HepG2 (cell line): ENCODE measurements around the gene TIAM2. TPM values are rescaled to one million over a fixed set of nuclear protein-coding genes. Genes with fewer than 3 reads are reported as not detected.

Source experiments
- ATAC-seq: fragments of 200-7000 bp; cut with Tn5 transposase; 3 replicates; pipeline ENCODE4 v1.9.1; 2020; ENCODE audit warnings: mild to moderate bottlenecking, moderate library complexity
- BruUV-seq: library from RNA; stranded (reverse); fragments of 400-500 nt; replicated peaks from 2 replicates; lab custom pipeline; 2021; lab: Mats Ljungman, UMichigan
- CTCF ChIA-PET: fragments of 300-600 bp; formaldehyde crosslinking; extraction: SDS; loops from one replicate; lab custom pipeline; 2021; ENCODE audit warnings: low total read pairs, inconsistent platforms, low intra/inter-chr PET ratio; lab: Yijun Ruan, JAX
- POLR2A ChIA-PET: fragments of 350-600 bp; sonication (Branson Sonifier 250); formaldehyde crosslinking; loops from one replicate; lab custom pipeline; 2020; ENCODE audit warnings: antibody characterized with exemption, inconsistent platforms; lab: Yijun Ruan, JAX
- DNase-seq: peaks from one replicate; pipeline ENCODE4 v3.0.0-alpha.2; 2015; ENCODE audit warnings: low spot score
- FAIRE-seq: peaks from 3 replicates; lab custom pipeline; 2011; peaks lifted over from hg19 to GRCh38; lab: Jason Lieb, UNC
- H2AFZ ChIP-seq: one replicate; pipeline ENCODE4 v1.6.1; 2011; ENCODE audit warnings: low read length, inconsistent platforms
- H3K27ac ChIP-seq: fragments of 300-600 bp; 3 replicates; pipeline ENCODE4 v1.8.0; 2011; ENCODE audit warnings: mixed run types, mild to moderate bottlenecking, mixed read lengths, low read length, inconsistent platforms; ENCODE audit not compliant: insufficient read depth; ENCODE audit errors: extremely low read length
- H3K27me3 ChIP-seq, 2 experiments: fragments of 200-600 bp in 1 of 2; 2 replicates in 1 of 2; 3 replicates in 1 of 2; pipeline versions ENCODE4 v1.6.0 to v1.8.0; 2011; ENCODE audit warnings: low read length in 2 of 2, mild to moderate bottlenecking in 2 of 2, moderate library complexity in 2 of 2, inconsistent platforms in 1 of 2; ENCODE audit not compliant: insufficient read depth in 2 of 2, control insufficient read depth in 1 of 2
- H3K36me3 ChIP-seq, 2 experiments: fragments of 200-600 bp in 1 of 2; replicated peaks in 1 of 2; 2 replicates in 1 of 2; 3 replicates in 1 of 2; pipeline versions ENCODE4 v1.5.1 to v1.8.0; 2011; ENCODE audit warnings: low read length in 2 of 2, inconsistent platforms in 1 of 2; ENCODE audit not compliant: insufficient read depth in 2 of 2, control insufficient read depth in 1 of 2
- H3K4me1 ChIP-seq: 2 replicates; pipeline ENCODE4 v1.5.1; 2012; ENCODE audit warnings: low read length, inconsistent platforms; ENCODE audit not compliant: insufficient read depth
- H3K4me2 ChIP-seq: 2 replicates; pipeline ENCODE4 v1.6.0; 2011; ENCODE audit warnings: low read depth, low read length, inconsistent platforms
- H3K4me3 ChIP-seq, 3 experiments: fragments of 200-600 bp in 1 of 3; sonication (generic), shearing (Covaris generic) in 1 of 3; replicated peaks in 1 of 3; 2 replicates each; pipeline ENCODE4 v1.5.1; 2011 to 2016; ENCODE audit warnings: low read length in 3 of 3, inconsistent platforms in 2 of 3, low read depth in 2 of 3, mild to moderate bottlenecking in 2 of 3, control low read depth in 1 of 3, mixed read lengths in 1 of 3; ENCODE audit not compliant: insufficient read depth in 1 of 3
- H3K79me2 ChIP-seq: one replicate; pipeline ENCODE4 v1.6.1; 2011; ENCODE audit warnings: low read length, inconsistent platforms; ENCODE audit not compliant: insufficient read depth
- H3K9ac ChIP-seq: 2 replicates; pipeline ENCODE4 v1.6.0; 2011; ENCODE audit warnings: mild to moderate bottlenecking, low read depth, low read length, inconsistent platforms; ENCODE audit not compliant: insufficient read depth
- H3K9me3 ChIP-seq: 2 replicates; pipeline ENCODE4 v1.5.1; 2012; ENCODE audit warnings: mild to moderate bottlenecking, low read length
- H4K20me1 ChIP-seq: 2 replicates; pipeline ENCODE4 v1.6.0; 2011; ENCODE audit warnings: inconsistent platforms, mild to moderate bottlenecking, low read length, moderate library complexity; ENCODE audit not compliant: insufficient read depth
- ATF7 ChIP-seq, 2 experiments: fragments of 450-650 bp in 1 of 2; sonication (generic) in 1 of 2; formaldehyde crosslinking in 1 of 2; IDR thresholded peaks; 2 replicates each; pipeline versions ENCODE4 v1.4.0 to v1.6.1; 2016 to 2020; ENCODE audit warnings: antibody characterized with exemption in 1 of 2, mild to moderate bottlenecking in 1 of 2, missing genetic modification reagents in 1 of 2
- BCL6 ChIP-seq: IDR thresholded peaks from 2 replicates; pipeline ENCODE4 v1.6.1; 2016; ENCODE audit warnings: missing genetic modification reagents, missing compliant biosample characterization
- CBX2 ChIP-seq, 2 experiments: fragments of 200-600 bp in 1 of 2; sonication (generic); formaldehyde crosslinking in 1 of 2; IDR thresholded peaks; 2 replicates each; pipeline versions ENCODE4 v1.7.0 to v1.8.1; 2018 to 2022; ENCODE audit warnings: low read depth in 2 of 2, low read length in 1 of 2, mild to moderate bottlenecking in 1 of 2, missing genetic modification reagents in 1 of 2
- CENPT ChIP-seq: sonication (generic); formaldehyde crosslinking; IDR thresholded peaks from 2 replicates; pipeline ENCODE4 v1.8.0; 2022; ENCODE audit warnings: low read depth, mild to moderate bottlenecking, moderate library complexity, missing genetic modification reagents
- KDM4B ChIP-seq: sonication (generic); formaldehyde crosslinking; IDR thresholded peaks from 2 replicates; pipeline ENCODE4 v1.4.0; 2020; ENCODE audit warnings: missing genetic modification reagents
- MATR3 ChIP-seq: sonication (generic); formaldehyde crosslinking; IDR thresholded peaks from 2 replicates; pipeline ENCODE4 v1.4.0; 2020; ENCODE audit warnings: missing genetic modification reagents
- MAX ChIP-seq: IDR thresholded peaks from 2 replicates; pipeline ENCODE4 v1.6.1; 2012; ENCODE audit warnings: inconsistent platforms
- MTF1 ChIP-seq: sonication (generic); formaldehyde crosslinking; IDR thresholded peaks from 2 replicates; pipeline ENCODE4 v1.5.0; 2020; ENCODE audit warnings: missing genetic modification reagents
- REXO4 ChIP-seq: sonication (generic); formaldehyde crosslinking; IDR thresholded peaks from 2 replicates; pipeline ENCODE4 v1.8.0; 2022; ENCODE audit warnings: missing genetic modification reagents, mild to moderate bottlenecking, borderline replicate concordance
- RFX5 ChIP-seq: IDR thresholded peaks from 2 replicates; pipeline ENCODE4 v1.6.1; 2011; ENCODE audit warnings: low read depth, low read length, improper control_type of control experiment
- SRF ChIP-seq: IDR thresholded peaks from 2 replicates; pipeline ENCODE4 v1.6.1; 2011; ENCODE audit warnings: mild to moderate bottlenecking, low read depth, low read length, moderate library complexity
- ZBTB1 ChIP-seq: sonication (generic); formaldehyde crosslinking; IDR thresholded peaks from 2 replicates; pipeline ENCODE4 v1.4.0; 2020; ENCODE audit warnings: missing genetic modification reagents, borderline replicate concordance
- ZNF124 ChIP-seq: sonication (generic); formaldehyde crosslinking; IDR thresholded peaks from 2 replicates; pipeline ENCODE4 v1.4.0; 2020; ENCODE audit warnings: missing genetic modification reagents
- ZNF256 ChIP-seq: sonication (generic); formaldehyde crosslinking; conservative IDR thresholded peaks from 2 replicates; pipeline ENCODE4 v1.4.0; 2020; ENCODE audit warnings: missing genetic modification reagents
- ZNF335 ChIP-seq: sonication (generic); formaldehyde crosslinking; IDR thresholded peaks from 2 replicates; pipeline ENCODE4 v1.4.0; 2020; ENCODE audit warnings: missing genetic modification reagents
- ZNF556 ChIP-seq: sonication (generic); formaldehyde crosslinking; IDR thresholded peaks from 2 replicates; pipeline ENCODE4 v1.4.0; 2020; ENCODE audit warnings: mild to moderate bottlenecking, missing genetic modification reagents, borderline replicate concordance
- ZNF879 ChIP-seq: sonication (generic); formaldehyde crosslinking; IDR thresholded peaks from 2 replicates; pipeline ENCODE4 v1.8.1; 2023; ENCODE audit warnings: missing genetic modification reagents
- WGBS: methylation state at CpG from one replicate; pipeline ENCODE4 v1.1.6; 2017; ENCODE audit warnings: low lambda C conversion rate; 5-methylcytosine and 5-hydroxymethylcytosine counted together
- in situ Hi-C: cut with HindIII; loops from 2 replicates; pipeline ENCODE4 v1.10.0; 2017; ENCODE audit warnings: low pct_unique_long_range_greater_than_20kb; ENCODE audit not compliant: extremely low pct_ligation_motif_present
- intact Hi-C: fragments of 100-400 bp; cut with micrococcal nuclease; formaldehyde crosslinking; loops from one replicate; pipeline ENCODE4 v1.10.0; 2022; ENCODE audit not compliant: unreplicated experiment
- polyA plus RNA-seq, 8 experiments: library from polyadenylated mRNA; depleted of rRNA in 3 of 8; stranded (reverse) in 7 of 8; unstranded in 1 of 8; fragments of >200 nt; fragmentation: Illumina TruSeq in 4 of 8; extraction: Trizol in 4 of 8; gene quantifications; 2 replicates each; pipeline versions ENCODE4 v1.2.1 to v1.2.3, GENCODE V29; 2011 to 2016; ENCODE audit warnings: low read depth in 4 of 8, missing spikeins in 1 of 8, mixed read lengths in 1 of 8; ENCODE audit not compliant: insufficient read depth in 1 of 8
- total RNA-seq, 5 experiments: library from RNA; depleted of rRNA; stranded (reverse); fragments of >200 nt; fragmentation: Illumina TruSeq; extraction: Trizol; gene quantifications; 2 replicates each; pipeline ENCODE4 v1.2.3, GENCODE V29; 2016; ENCODE audit warnings: low read depth in 1 of 5

TIAM2 gene
- total and polyA plus RNA-seq, 2 of the 13 experiments (the other 11 are each of a cell fraction or from before 2014, with no cell fraction given), result 4.1 to 4.5 TPM

DNA sequence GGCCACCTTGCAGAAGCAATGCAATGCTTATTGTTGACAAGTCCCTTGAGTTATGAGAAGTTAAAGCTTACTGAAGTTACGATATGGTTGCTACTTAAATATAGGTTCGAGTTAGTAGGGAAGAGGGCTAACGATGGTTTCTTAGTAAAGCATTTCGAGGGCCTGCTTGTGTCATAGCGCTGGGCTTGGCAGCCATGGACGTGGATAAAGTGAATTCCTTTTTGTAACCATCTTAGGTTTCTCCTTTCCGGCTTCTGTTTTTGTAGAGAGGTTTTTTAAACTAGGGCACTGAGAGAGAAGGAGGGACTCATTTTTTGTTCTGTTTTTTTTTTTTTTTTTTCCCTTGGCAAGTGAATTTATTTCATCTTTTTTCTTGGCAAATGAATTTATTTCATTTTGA is 27.6 kb downstream of the TIAM2 start:
- Histone ChIP-seq H3K4me2 (no peak overlapping the region), H3K27me3 (no peaks in the 10 kb centered on the region), H2AFZ (no peak overlapping the region), H3K4me1 (peaks cover 9% of the 10 kb centered on the region), H3K27ac (no peak overlapping the region), H3K4me3 (no peak overlapping the region), H3K79me2 (no peaks in the 10 kb centered on the region), H3K9me3 (no peaks in the 10 kb centered on the region), H3K9ac (no peak overlapping the region), H3K36me3 (no peaks in the 10 kb centered on the region), H4K20me1 (no peaks in the 10 kb centered on the region)
- FAIRE-seq (no peak), DNase-seq (no peak), ATAC-seq (no peak)
- CTCF ChIA-PET, result no interaction called here
- intact Hi-C loops (no loop called here), in situ Hi-C loops (no loop called here)
- WGBS, result 81% methylated on average over 7 of the region's 7 CpGs
- TF ChIP-seq RFX5 (no peak), ZNF124 (CRISPR knock-in tag) (no peak), KDM4B (CRISPR knock-in tag) (no peak), ZNF556 (no peak), MTF1 (CRISPR knock-in tag) (no peak), CENPT (no peak), ZNF879 (CRISPR knock-in tag) (no peak)
- BruUV-seq, result no TSS peak
- POLR2A ChIA-PET, result no interaction called here

- no peak overlapping the region for H3K27ac ChIP-seq
- H4K20me1 ChIP-seq, result no peaks in the 10 kb centered on the region
- H2AFZ ChIP-seq, result no peak overlapping the region
- ChIA-PET CTCF (no interaction called here), POLR2A (no interaction called here)
- BruUV-seq, result no TSS peak
- intact Hi-C loops, result no loop called here
- H3K9ac ChIP-seq, result no peak overlapping the region
- no peak for TF ChIP-seq SRF
- TF ChIP-seq ZNF335 (CRISPR knock-in tag), result no peak
- TF ChIP-seq ATF7 (IDR thresholded peaks at IDR 0.05), result no peak
- no peak for TF ChIP-seq ATF7 (CRISPR knock-in tag; IDR thresholded peaks at IDR 0.05)
- TF ChIP-seq MAX, result no peak
- no peak for TF ChIP-seq BCL6 (CRISPR knock-in tag)
- no peak for TF ChIP-seq ZNF256
- TF ChIP-seq MATR3 (CRISPR knock-in tag), result no peak
- no peak for TF ChIP-seq CBX2 (IDR thresholded peaks at IDR 0.05; ENCODE audit: low read depth, low read length)
- TF ChIP-seq CBX2 (CRISPR knock-in tag; IDR thresholded peaks at IDR 0.05; ENCODE audit: low read depth), result no peak
- TF ChIP-seq ZBTB1, result no peak
- TF ChIP-seq REXO4 (CRISPR knock-in tag), result no peak
- no peaks in the 10 kb centered on the region for H3K36me3 ChIP-seq
- no peaks in the 10 kb centered on the region for H3K27me3 ChIP-seq
- ATAC-seq, result no peak
- no peaks in the 10 kb centered on the region for H3K9me3 ChIP-seq
- 89% methylated on average over 7 of the region's 7 CpGs for whole genome bisulfite sequencing
- H3K79me2 ChIP-seq, result no peaks in the 10 kb centered on the region
- H3K4me2 ChIP-seq, result no peak overlapping the region
- no peak for FAIRE-seq
- H3K4me1 ChIP-seq, result peaks cover 9% of the 10 kb centered on the region
- DNase-seq, result no peak
- H3K4me3 ChIP-seq, result no peak overlapping the region
- in situ Hi-C loops, result no loop called here
Observed at GRCh38 chr6:155023717-155024116, 28.6 kb downstream of the TIAM2 start.
